IPS-18a (cell line): Measurements from ENCODE around the gene UBA52.
A peak's percentile ranks its signal among the peaks of the same experiment; 100 is the strongest.

Experiments used
- H3K27ac ChIP-seq: one replicate; pipeline ENCODE4 v1.5.1; 2013; ENCODE audit warnings: low read length
- H3K27me3 ChIP-seq: one replicate; pipeline ENCODE4 v1.6.1; 2013; ENCODE audit warnings: mild to moderate bottlenecking, low read length; ENCODE audit not compliant: control insufficient read depth, insufficient read depth
- H3K36me3 ChIP-seq: one replicate; pipeline ENCODE4 v1.6.1; 2013; ENCODE audit warnings: low read depth, low read length; ENCODE audit not compliant: control insufficient read depth
- H3K4me1 ChIP-seq: one replicate; pipeline ENCODE4 v1.6.1; 2013; ENCODE audit warnings: low read depth, low read length; ENCODE audit not compliant: control insufficient read depth
- H3K4me3 ChIP-seq: one replicate; pipeline ENCODE4 v1.5.1; 2013; ENCODE audit warnings: low read length
- H3K9ac ChIP-seq: one replicate; pipeline ENCODE4 v1.6.1; 2013; ENCODE audit warnings: mild to moderate bottlenecking, low read length, moderate library complexity
- H3K9me3 ChIP-seq: one replicate; pipeline ENCODE4 v1.6.1; 2013; ENCODE audit warnings: low read depth, low read length; ENCODE audit not compliant: control insufficient read depth

UBA52 gene

GRCh38 chr19:18612772-18613588 is 41.3 kb downstream of the UBA52 start, which contains the start of gene TMEM59L:
Gene TMEM59L (plus strand): TSS chr19:18612870. CDS start chr19:18612959, 89 bp downstream.
- H3K36me3 ChIP-seq: no peaks in the 10 kb centered on the region
- peak within 1 kb of the TSS; percentile 59 for H3K4me3 ChIP-seq
- peaks cover 35% of the 10 kb centered on the region for H3K4me1 ChIP-seq
- H3K27ac ChIP-seq: no peak within 1 kb of the TSS
- peaks cover 83% of the 10 kb centered on the region for H3K27me3 ChIP-seq
- H3K9ac ChIP-seq: no peak within 1 kb of the TSS
- H3K9me3 ChIP-seq: no peaks in the 10 kb centered on the region

DNA sequence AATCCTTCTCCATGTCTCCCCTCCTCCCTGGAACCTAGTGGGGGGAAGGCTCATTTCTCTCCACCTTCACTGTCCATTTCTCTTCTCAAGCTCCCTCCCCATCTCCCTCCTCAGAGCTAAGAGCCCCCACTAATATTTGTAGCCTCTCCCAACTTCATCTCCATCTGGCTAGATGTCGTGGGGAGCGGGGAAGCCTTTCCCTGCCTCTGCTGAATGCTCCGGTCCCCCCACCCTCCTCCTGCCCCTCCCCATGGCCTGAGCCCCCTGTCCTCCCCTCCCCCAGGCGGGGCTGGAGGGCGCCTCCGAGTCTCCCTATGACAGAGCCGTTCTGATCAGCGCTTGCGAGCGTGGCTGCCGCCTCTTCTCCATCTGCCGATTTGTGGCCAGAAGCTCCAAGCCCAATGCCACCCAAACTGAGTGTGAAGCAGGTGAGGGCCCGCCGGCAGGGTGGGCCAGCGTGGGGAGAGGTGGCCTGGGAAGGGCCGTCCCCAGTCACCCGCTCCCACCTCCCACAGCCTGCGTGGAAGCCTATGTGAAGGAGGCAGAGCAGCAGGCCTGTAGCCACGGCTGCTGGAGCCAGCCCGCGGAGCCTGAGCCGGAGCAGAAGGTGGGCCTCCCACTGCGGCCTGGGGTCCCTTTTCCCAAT is 42.1 kb downstream of the UBA52 start:
- Histone ChIP-seq H3K4me3 (peak overlapping the region; percentile 59), H3K4me1 (peaks cover 29% of the 10 kb centered on the region), H3K27me3 (peaks cover 76% of the 10 kb centered on the region), H3K9ac (no peak overlapping the region), H3K36me3 (no peaks in the 10 kb centered on the region), H3K9me3 (no peaks in the 10 kb centered on the region), H3K27ac (no peak overlapping the region)

GRCh38 chr19:18616023-18616422 is 44.4 kb downstream of the UBA52 start:
- Histone ChIP-seq H3K9ac (no peak overlapping the region), H3K27me3 (peaks cover 53% of the 10 kb centered on the region), H3K36me3 (no peaks in the 10 kb centered on the region), H3K27ac (no peak overlapping the region), H3K4me1 (peaks cover 15% of the 10 kb centered on the region), H3K4me3 (no peak overlapping the region), H3K9me3 (no peaks in the 10 kb centered on the region)

GRCh38 chr19:18617562-18617961 is 45.9 kb downstream of the UBA52 start:
- H3K27ac ChIP-seq: no peak overlapping the region
- H3K27me3 ChIP-seq: peaks cover 37% of the 10 kb centered on the region
- no peak overlapping the region for H3K4me3 ChIP-seq
- peaks cover 5% of the 10 kb centered on the region for H3K4me1 ChIP-seq
- H3K9me3 ChIP-seq: no peaks in the 10 kb centered on the region
- no peaks in the 10 kb centered on the region for H3K36me3 ChIP-seq
- no peak overlapping the region for H3K9ac ChIP-seq

DNA sequence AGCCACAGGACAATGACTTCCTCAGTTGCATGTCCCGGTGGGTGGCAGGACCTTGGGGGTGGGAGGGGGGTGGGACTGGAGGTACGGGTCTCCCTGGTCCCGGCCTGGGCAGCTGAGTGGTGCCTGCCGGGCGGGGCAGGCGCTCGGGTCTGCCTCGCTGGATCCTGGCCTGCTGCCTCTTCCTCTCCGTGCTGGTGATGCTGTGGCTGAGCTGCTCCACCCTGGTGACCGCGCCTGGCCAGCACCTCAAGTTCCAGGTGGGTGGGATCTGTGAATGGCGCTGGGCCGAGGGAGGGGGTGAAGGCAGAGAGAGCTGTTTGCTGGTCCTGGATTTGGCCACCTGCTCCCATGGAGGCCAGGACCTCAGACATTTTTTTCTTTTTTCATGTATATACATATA is 46.6 kb downstream of the UBA52 start:
- no peaks in the 10 kb centered on the region for H3K9me3 ChIP-seq
- peaks cover 3% of the 10 kb centered on the region for H3K4me1 ChIP-seq
- H3K36me3 ChIP-seq: no peaks in the 10 kb centered on the region
- peaks cover 30% of the 10 kb centered on the region for H3K27me3 ChIP-seq
- H3K4me3 ChIP-seq: no peak overlapping the region
- no peak overlapping the region for H3K9ac ChIP-seq
- H3K27ac ChIP-seq: no peak overlapping the region

DNA sequence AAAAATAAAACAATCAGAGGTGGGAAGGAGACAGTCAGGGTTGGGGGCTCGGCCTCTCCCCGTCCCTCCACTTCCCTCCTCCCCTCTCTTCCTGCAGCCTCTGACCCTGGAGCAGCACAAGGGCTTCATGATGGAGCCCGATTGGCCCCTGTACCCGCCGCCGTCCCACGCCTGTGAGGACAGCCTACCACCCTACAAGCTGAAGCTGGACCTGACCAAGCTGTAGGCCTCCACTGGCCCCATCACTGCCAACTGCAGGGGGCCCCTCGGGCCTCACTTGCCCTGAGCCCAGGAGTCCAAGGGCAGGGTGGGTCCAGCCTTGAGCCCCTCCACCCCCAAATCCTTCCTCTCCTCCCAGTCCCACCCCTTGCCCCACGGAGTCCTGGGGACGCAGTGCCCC is 48.7 kb downstream of the UBA52 start:
- H3K4me1 ChIP-seq: no peaks in the 10 kb centered on the region
- no peak overlapping the region for H3K4me3 ChIP-seq
- H3K27me3 ChIP-seq: peaks cover 10% of the 10 kb centered on the region
- no peaks in the 10 kb centered on the region for H3K36me3 ChIP-seq
- H3K9ac ChIP-seq: no peak overlapping the region
- H3K27ac ChIP-seq: no peak overlapping the region
- H3K9me3 ChIP-seq: no peaks in the 10 kb centered on the region

- Histone ChIP-seq H3K36me3 (no peaks in the 10 kb centered on the region), H3K9ac (no peak overlapping the region)
These were observed 49.2 kb downstream of the UBA52 start for GRCh38 chr19:18620902-18621301.

GRCh38 chr19:18626906-18627305 is 55.2 kb downstream of the UBA52 start:
- Histone ChIP-seq H3K27me3 (no peaks in the 10 kb centered on the region), H3K4me3 (no peak overlapping the region), H3K9me3 (no peaks in the 10 kb centered on the region), H3K27ac (no peak overlapping the region), H3K4me1 (no peaks in the 10 kb centered on the region), H3K36me3 (no peaks in the 10 kb centered on the region), H3K9ac (no peak overlapping the region)

More at GRCh38 chr19:18620902-18621301, 49.2 kb downstream of the UBA52 start:
- H3K9me3 ChIP-seq: no peaks in the 10 kb centered on the region
- H3K27ac ChIP-seq: no peak overlapping the region
- no peaks in the 10 kb centered on the region for H3K4me1 ChIP-seq
- H3K27me3 ChIP-seq: peaks cover 4% of the 10 kb centered on the region
- H3K4me3 ChIP-seq: no peak overlapping the region
